Measurements from ENCODE around the gene POLR2M.

Gene POLR2M

GRCh38 chr15:57740048-57740447, 33.5 kb downstream of the POLR2M start:
- no peak for DNase-seq (ENCODE audit: low spot score)

- no peak for DNase-seq (ENCODE audit: low spot score)
Measured at GRCh38 chr15:57741089-57741488, 34.6 kb downstream of the POLR2M start.

- DNase-seq (ENCODE audit: low spot score) = peak; percentile 21
Measured at GRCh38 chr15:57743424-57743823, 36.9 kb downstream of the POLR2M start.

- no peak for DNase-seq (ENCODE audit: low spot score)
Measured at GRCh38 chr15:57746786-57747185, 40.3 kb downstream of the POLR2M start.

GRCh38 chr15:57747206-57747896, 40.8 kb downstream of the POLR2M start:
- peak; percentile 47 for DNase-seq (ENCODE audit: low spot score)

GRCh38 chr15:57751177-57751800, 44.8 kb downstream of the POLR2M start:
- peak; percentile 77 for DNase-seq (ENCODE audit: low spot score)

GRCh38 chr15:57752436-57752835, 45.9 kb downstream of the POLR2M start:
- no peak for DNase-seq (ENCODE audit: low spot score)

- no peak for DNase-seq (ENCODE audit: low spot score)
Measured at GRCh38 chr15:57752840-57753239, 46.3 kb downstream of the POLR2M start.

- no peak for DNase-seq (ENCODE audit: low spot score)
Measured at GRCh38 chr15:57756466-57756865, 50.0 kb downstream of the POLR2M start.

- DNase-seq (ENCODE audit: low spot score) = no peak
Measured at GRCh38 chr15:57758560-57758959, 52.0 kb downstream of the POLR2M start.

GRCh38 chr15:57761562-57761961, 55.0 kb downstream of the POLR2M start:
- DNase-seq (ENCODE audit: low spot score) = no peak

- DNase-seq (ENCODE audit: low spot score) = no peak
Measured at GRCh38 chr15:57762302-57762701, 55.8 kb downstream of the POLR2M start.

- no peak for DNase-seq (ENCODE audit: low spot score)
Measured at GRCh38 chr15:57763176-57763964, 56.9 kb downstream of the POLR2M start.
